Keratinocyte (primary cell): Measurements from ENCODE around the gene METTL22. TPM values are rescaled to one million over a fixed set of nuclear protein-coding genes. Genes with fewer than 3 reads are reported as not detected.

Experiments used
- DNase-seq: peaks from one replicate; pipeline ENCODE4 v3.0.0-alpha.2; 2011; ENCODE audit warnings: low read depth, missing footprints, low spot score
- FAIRE-seq: peaks from 2 replicates; lab custom pipeline; 2011; peaks lifted over from hg19 to GRCh38; lab: Jason Lieb, UNC
- H2AFZ ChIP-seq: 2 replicates; pipeline ENCODE4 v1.6.0; 2012; ENCODE audit warnings: low read length, control low read depth, inconsistent platforms; ENCODE audit not compliant: control insufficient read depth
- H3K27ac ChIP-seq: 2 replicates; pipeline ENCODE4 v1.5.1; 2011; ENCODE audit warnings: low read length; ENCODE audit not compliant: control insufficient read depth, insufficient read depth
- H3K27me3 ChIP-seq: 3 replicates; pipeline ENCODE4 v1.6.0; 2011; ENCODE audit warnings: low read length; ENCODE audit not compliant: control insufficient read depth, insufficient read depth; ENCODE audit errors: extremely low read depth
- H3K36me3 ChIP-seq, 2 experiments: 2 replicates in 1 of 2; 3 replicates in 1 of 2; pipeline ENCODE4 v1.5.1; 2011; ENCODE audit warnings: low read length in 2 of 2, mild to moderate bottlenecking in 1 of 2; ENCODE audit not compliant: control insufficient read depth in 2 of 2, insufficient read depth in 2 of 2; ENCODE audit errors: extremely low read depth in 1 of 2
- H3K4me1 ChIP-seq: 3 replicates; pipeline ENCODE4 v1.5.1; 2011; ENCODE audit warnings: low read length; ENCODE audit not compliant: control insufficient read depth, insufficient read depth; ENCODE audit errors: extremely low read depth
- H3K4me2 ChIP-seq: 3 replicates; pipeline ENCODE4 v1.6.0; 2011; ENCODE audit warnings: low read depth, low read length; ENCODE audit not compliant: control insufficient read depth, insufficient read depth; ENCODE audit errors: extremely low read depth
- H3K4me3 ChIP-seq, 3 experiments: fragments of 200-600 bp in 1 of 3; sonication (generic) in 1 of 3; 2 replicates in 2 of 3; 3 replicates in 1 of 3; pipeline ENCODE4 v1.5.1; 2011 to 2016; ENCODE audit warnings: low read length in 3 of 3, mild to moderate bottlenecking in 3 of 3, control low read depth in 2 of 3, inconsistent platforms in 1 of 3, low read depth in 1 of 3, mixed read lengths in 1 of 3, mixed run types in 1 of 3, moderate library complexity in 1 of 3; ENCODE audit not compliant: control insufficient read depth in 2 of 3, insufficient read depth in 2 of 3; ENCODE audit errors: extremely low read depth in 1 of 3
- H3K79me2 ChIP-seq: 2 replicates; pipeline ENCODE4 v1.6.0; 2012; ENCODE audit warnings: low read length; ENCODE audit not compliant: control insufficient read depth, insufficient read depth
- H3K9ac ChIP-seq: 3 replicates; pipeline ENCODE4 v1.6.0; 2011; ENCODE audit warnings: low read length; ENCODE audit not compliant: control insufficient read depth, insufficient read depth; ENCODE audit errors: extremely low read depth
- H3K9me1 ChIP-seq: 3 replicates; pipeline ENCODE4 v1.6.0; 2011; ENCODE audit warnings: low read length; ENCODE audit not compliant: control insufficient read depth, insufficient read depth; ENCODE audit errors: extremely low read depth
- H3K9me3 ChIP-seq: 2 replicates; pipeline ENCODE4 v1.5.1; 2012; ENCODE audit warnings: low read depth, low read length; ENCODE audit not compliant: control insufficient read depth
- H4K20me1 ChIP-seq: 3 replicates; pipeline ENCODE4 v1.6.0; 2011; ENCODE audit warnings: low read length; ENCODE audit not compliant: control insufficient read depth, insufficient read depth; ENCODE audit errors: extremely low read depth
- CTCF ChIP-seq, 3 experiments: IDR thresholded peaks in 1 of 3; conservative IDR thresholded peaks in 1 of 3; optimal IDR thresholded peaks in 1 of 3; 2 replicates in 2 of 3; 3 replicates in 1 of 3; pipeline versions ENCODE3 to v1.5.1; 2011; ENCODE audit warnings: low read length in 3 of 3, mild to moderate bottlenecking in 3 of 3, moderate library complexity in 2 of 3, control low read depth in 1 of 3, inconsistent platforms in 1 of 3; ENCODE audit not compliant: insufficient read depth in 2 of 3; ENCODE audit errors: extremely low read depth in 1 of 3
- EZH2 ChIP-seq: IDR thresholded peaks from one replicate; pipeline ENCODE4 v1.6.1; 2012; ENCODE audit warnings: inconsistent platforms, mild to moderate bottlenecking, low read length, moderate library complexity
- dilution Hi-C: fragments of 300-500 bp; cut with MboI; formaldehyde crosslinking; loops from one replicate; pipeline ENCODE4 v1.7.0; 2020; ENCODE audit warnings: low sequenced_read_pairs; ENCODE audit not compliant: extremely low pct_ligation_motif_present
- polyA plus RNA-seq, 5 experiments: library from polyadenylated mRNA; depleted of rRNA in 3 of 5; stranded (reverse) in 3 of 5; stranded (forward) in 1 of 5; unstranded in 1 of 5; fragments of >200 nt; gene quantifications; 1 replicate in 1 of 5; 2 replicates in 3 of 5; 3 replicates in 1 of 5; pipeline versions ENCODE4 v1.2.1 to v1.2.3, GENCODE V29; 2011 to 2012; ENCODE audit warnings: missing spikeins in 2 of 5, low read depth in 1 of 5, low replicate concordance in 1 of 5

Gene METTL22
- polyA plus RNA-seq, 1 donor (not counting 4 experiments of a cell fraction or from before 2014, with no cell fraction given), result 31.1 TPM

GRCh38 chr16:8673611-8674412, 52.3 kb downstream of the METTL22 start:
- H3K36me3 ChIP-seq, result no peaks in the 10 kb centered on the region
- dilution Hi-C loops, result no loop called here
- peak overlapping the region; percentile 63 to 81 (median 79) for H3K4me3 ChIP-seq
- peaks cover 2% of the 10 kb centered on the region for H3K9me1 ChIP-seq
- H4K20me1 ChIP-seq, result no peaks in the 10 kb centered on the region
- no peaks in the 10 kb centered on the region for H3K9me3 ChIP-seq
- peak overlapping the region; percentile 79 for H3K4me2 ChIP-seq
- H3K9ac ChIP-seq, result peak overlapping the region; percentile 62
- H3K27me3 ChIP-seq, result no peaks in the 10 kb centered on the region
- TF ChIP-seq EZH2, result no peak
- no peak for TF ChIP-seq CTCF (optimal IDR thresholded peaks at IDR 0.05 in 1 of 3, IDR thresholded peaks at IDR 0.05 in 1 of 3, conservative IDR thresholded peaks at IDR 0.05 in 1 of 3; ENCODE audit: extremely low read depth in 1 of 3, insufficient read depth in 2 of 3, low read length in 3 of 3)
- peak overlapping the region; percentile 91 for H2AFZ ChIP-seq
- FAIRE-seq (no peak), DNase-seq (no peak)
- H3K4me1 ChIP-seq, result peaks cover 35% of the 10 kb centered on the region
- no peak overlapping the region for H3K27ac ChIP-seq
- H3K79me2 ChIP-seq, result no peaks in the 10 kb centered on the region

- H3K79me2 ChIP-seq, result no peaks in the 10 kb centered on the region
- H3K4me3 ChIP-seq, result peak within 1 kb of the TSS; percentile 73 to 81 (median 79)
- H3K9ac ChIP-seq, result peak within 1 kb of the TSS; percentile 70
- H3K4me1 ChIP-seq, result peaks cover 42% of the 10 kb centered on the region
- peaks cover 2% of the 10 kb centered on the region for H3K9me1 ChIP-seq
- no peaks in the 10 kb centered on the region for H3K27me3 ChIP-seq
- H3K4me2 ChIP-seq, result peak within 1 kb of the TSS; percentile 88
- H2AFZ ChIP-seq, result peak within 1 kb of the TSS; percentile 91
- DNase-seq (no peak), FAIRE-seq (no peak)
- no peak within 1 kb of the TSS for H3K27ac ChIP-seq
- TF ChIP-seq EZH2, result no peak
- no peak for TF ChIP-seq CTCF (optimal IDR thresholded peaks at IDR 0.05 in 1 of 3, IDR thresholded peaks at IDR 0.05 in 1 of 3, conservative IDR thresholded peaks at IDR 0.05 in 1 of 3; ENCODE audit: extremely low read depth in 1 of 3, insufficient read depth in 2 of 3, low read length in 3 of 3)
- H4K20me1 ChIP-seq, result no peaks in the 10 kb centered on the region
- H3K9me3 ChIP-seq, result no peaks in the 10 kb centered on the region
- dilution Hi-C loops, result no loop called here
- no peaks in the 10 kb centered on the region for H3K36me3 ChIP-seq
Observed at GRCh38 chr16:8674413-8675022, 53.0 kb downstream of the METTL22 start, which contains the start of gene ABAT. Gene ABAT (plus strand): TSS chr16:8674617. CDS start chr16:8735740, 61,123 bp downstream.
